GM18907 (cell line): Measurements from ENCODE around the gene EPHA6.
"Not testable (repeated sequence)": the region's sequence is repeated elsewhere in the genome, so short reads cannot be mapped to it uniquely, and the experiment has no call there.

Experiments
- ATAC-seq: cut with Tn5 transposase; IDR thresholded peaks from one replicate; pipeline ENCODE4 v1.9.1; 2021; ENCODE audit warnings: mild to moderate bottlenecking, moderate library complexity; ENCODE audit not compliant: unreplicated experiment

The EPHA6 gene

GRCh38 chr3:97010881-97011657, 196.7 kb downstream of the EPHA6 start:
- ATAC-seq: no peak

DNA sequence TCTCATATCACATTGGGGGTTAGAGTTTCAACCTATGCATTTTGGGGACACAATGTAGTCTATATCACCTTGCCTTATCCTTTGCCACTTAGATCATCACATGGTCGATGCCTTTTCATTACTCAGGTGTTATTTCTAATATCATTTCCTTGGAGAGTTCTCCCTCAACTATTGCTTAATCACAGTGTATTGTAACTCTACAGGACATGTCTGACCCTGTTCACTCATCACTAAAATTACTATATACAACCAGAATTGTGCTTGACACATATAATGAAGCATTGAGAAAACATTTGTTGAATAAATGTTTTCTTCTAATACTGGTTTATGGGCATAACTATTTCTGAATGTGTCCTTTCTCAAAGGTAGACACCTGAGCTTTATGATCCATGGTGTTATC, 207.4 kb downstream of the EPHA6 start:
- no peak for ATAC-seq

DNA sequence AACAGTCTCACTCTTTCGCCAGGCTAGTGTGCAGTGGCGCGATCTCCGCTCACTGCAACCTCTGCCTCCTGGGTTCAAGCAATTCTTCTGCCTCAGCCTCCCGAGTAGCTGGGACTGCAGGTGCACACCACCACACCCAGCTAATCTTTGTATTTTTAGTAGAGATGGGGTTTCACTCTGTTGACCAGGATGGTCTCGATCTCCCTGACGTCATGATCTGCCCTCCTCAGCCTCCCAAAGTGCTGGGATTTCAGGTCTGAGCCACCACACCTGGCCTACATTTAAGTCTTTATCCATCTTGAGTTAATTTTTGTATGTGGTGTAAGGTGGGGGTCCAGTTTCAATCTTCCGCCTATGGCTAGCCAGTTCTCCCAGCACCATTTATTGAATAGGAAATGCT, 211.2 kb downstream of the EPHA6 start:
- ATAC-seq: not testable (repeated sequence)

- no peak for ATAC-seq
These were observed 215.6 kb downstream of the EPHA6 start for GRCh38 chr3:97029972-97030371.

- ATAC-seq: no peak
These were observed 223.0 kb downstream of the EPHA6 start for GRCh38 chr3:97037294-97037943.

DNA sequence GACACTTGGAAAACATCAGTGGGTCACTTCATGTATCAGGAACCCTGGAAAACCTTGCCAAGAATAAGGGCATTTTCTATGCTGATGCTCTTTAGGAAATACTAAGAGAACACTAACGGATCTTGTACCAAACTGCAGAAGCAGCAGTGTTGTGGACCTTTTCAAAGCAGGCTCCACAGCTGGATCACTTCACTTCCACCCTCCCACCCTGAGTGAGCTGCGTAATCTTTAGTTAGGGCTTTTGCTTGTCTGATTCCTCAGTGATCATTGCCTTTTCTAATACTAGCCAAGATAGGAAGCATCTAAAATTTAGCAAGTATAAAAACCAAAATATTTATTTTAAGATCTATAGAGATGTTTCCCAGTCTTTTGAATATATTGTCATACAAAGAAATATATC, 229.0 kb downstream of the EPHA6 start:
- ATAC-seq: no peak

GRCh38 chr3:97057365-97057764, 243.0 kb downstream of the EPHA6 start:
- no peak for ATAC-seq

- ATAC-seq: no peak
These were observed 244.8 kb downstream of the EPHA6 start for GRCh38 chr3:97059168-97059567.

- no peak for ATAC-seq
These were observed 252.1 kb downstream of the EPHA6 start for GRCh38 chr3:97066531-97066930.

DNA sequence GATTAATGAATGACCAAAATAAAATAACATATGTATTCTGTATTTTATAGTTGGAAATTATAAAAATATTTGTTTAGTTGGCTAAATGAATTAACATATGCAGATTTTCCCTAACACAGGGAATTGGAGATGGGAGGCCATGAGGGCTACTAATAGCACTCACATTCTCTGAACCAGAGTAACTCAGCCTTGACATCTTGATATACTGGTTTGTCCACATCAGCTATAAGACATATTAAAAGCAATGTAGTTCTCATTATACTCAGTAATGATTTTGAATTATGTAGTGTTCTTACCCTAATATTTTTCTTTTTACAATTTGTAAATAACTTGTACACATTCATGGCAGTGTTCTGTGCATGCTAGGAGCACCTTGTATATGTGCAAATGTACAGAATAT, 255.9 kb downstream of the EPHA6 start:
- ATAC-seq: no peak

GRCh38 chr3:97074546-97074945, 260.2 kb downstream of the EPHA6 start:
- no peak for ATAC-seq

DNA sequence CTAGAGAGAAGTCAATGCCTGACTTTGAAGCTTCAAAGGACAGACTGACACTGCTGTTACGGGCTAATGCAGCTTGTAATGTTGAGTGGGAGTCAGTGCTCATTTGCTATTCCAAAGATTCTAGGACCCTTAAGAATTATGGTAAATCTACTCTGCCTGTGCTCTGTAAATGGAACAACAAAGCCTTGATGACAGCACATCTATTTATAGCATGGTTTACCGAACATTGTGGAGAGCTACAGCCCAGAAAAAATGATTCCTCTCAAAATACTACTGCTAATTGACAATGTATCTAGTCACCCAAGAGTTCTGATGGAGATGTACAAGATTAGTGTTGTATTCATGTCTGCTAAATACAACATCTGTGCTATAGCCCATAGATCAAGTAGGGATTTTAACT, 262.3 kb downstream of the EPHA6 start:
- ATAC-seq: no peak

GRCh38 chr3:97089621-97090020, 275.2 kb downstream of the EPHA6 start:
- no peak for ATAC-seq

- ATAC-seq: no peak
These were observed 288.2 kb downstream of the EPHA6 start for GRCh38 chr3:97102641-97103040.

DNA sequence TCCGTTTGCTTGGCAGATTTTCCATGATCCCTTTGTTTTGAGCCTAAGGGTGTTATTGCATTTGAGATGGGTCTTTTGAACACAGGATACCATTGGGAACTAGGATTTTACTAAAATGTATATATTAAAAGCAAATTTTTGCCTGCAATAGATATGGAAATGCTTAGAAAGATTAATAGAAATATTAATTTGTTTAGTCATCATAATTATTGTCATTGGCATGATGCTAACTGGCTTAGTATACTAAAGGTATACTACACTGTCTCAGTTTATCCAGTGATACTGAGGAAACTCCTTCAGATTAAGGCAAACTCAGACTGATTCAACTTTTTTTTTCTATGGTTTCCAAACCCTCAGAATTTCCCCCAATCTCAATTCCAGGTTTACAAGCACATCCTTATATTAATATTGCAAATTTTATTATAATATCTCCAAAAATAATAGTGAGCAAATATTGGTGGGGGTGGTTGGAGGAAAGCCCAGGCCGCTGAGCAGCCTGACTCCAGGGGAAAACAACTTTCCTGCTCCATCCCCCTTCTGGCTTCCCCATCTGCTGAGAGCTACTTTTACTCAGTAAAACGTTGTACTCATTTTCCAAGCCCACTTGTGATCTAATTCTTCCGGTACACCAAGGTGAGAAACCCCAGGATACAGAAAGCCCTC, 291.7 kb downstream of the EPHA6 start:
- no peak for ATAC-seq

- ATAC-seq: no peak
These were observed 292.2 kb downstream of the EPHA6 start for GRCh38 chr3:97106652-97106989.

- ATAC-seq: no peak
These were observed 293.7 kb downstream of the EPHA6 start for GRCh38 chr3:97108136-97108535.

DNA sequence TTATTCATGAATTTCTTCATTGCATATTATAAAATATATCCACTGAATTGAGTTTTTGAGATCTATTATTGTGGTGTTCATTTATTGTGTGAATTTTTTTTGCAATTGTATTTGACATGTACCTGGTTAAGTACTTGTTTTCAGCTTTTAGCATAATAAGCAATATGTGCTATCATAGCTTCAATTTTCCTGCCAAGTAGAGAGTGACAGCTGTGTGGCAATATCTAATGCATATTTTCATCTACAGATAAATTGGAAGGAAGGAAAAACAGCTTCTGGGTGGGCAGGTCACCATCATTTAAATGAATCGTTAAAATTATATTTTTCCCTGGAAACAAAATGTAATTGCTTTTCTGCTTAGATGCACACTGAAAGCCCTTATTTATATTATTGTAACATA, 296.9 kb downstream of the EPHA6 start:
- ATAC-seq: no peak

GRCh38 chr3:97121386-97121785, 307.0 kb downstream of the EPHA6 start:
- no peak for ATAC-seq

- ATAC-seq: no peak
These were observed 311.6 kb downstream of the EPHA6 start for GRCh38 chr3:97125902-97126499.

- ATAC-seq: no peak
These were observed 317.1 kb downstream of the EPHA6 start for GRCh38 chr3:97131476-97131875.
